Omental fat pad (tissue), 4 donors: ENCODE data around the gene SPAG5. TPM values are rescaled to one million over a fixed set of nuclear protein-coding genes. Genes with fewer than 3 reads are reported as not detected.

Source experiments
- ATAC-seq: fragments of 150-250 bp; one replicate; pipeline ENCODE4 v1.9.1; 2016; ENCODE audit warnings: mild to moderate bottlenecking, moderate library complexity; ENCODE audit not compliant: low FRiP score
- DNase-seq: peaks from one replicate; pipeline ENCODE4 v3.0.0-alpha.2; 2019; ENCODE audit warnings: low spot score
- total RNA-seq, 4 donors: library from RNA; depleted of rRNA; stranded (reverse); fragments of >200 nt; gene quantifications; one replicate each; pipeline ENCODE4 v1.1.0, GENCODE V29; 2016
- TF ChIP-seq, protein P1 (sequence below), 3 donors: fragments of 450-650 bp; IDR thresholded peaks; one replicate each; pipeline ENCODE4 v1.5.1; 2016 to 2017; ENCODE audit warnings: antibody characterized with exemption in 3 of 3, mild to moderate bottlenecking in 3 of 3, moderate library complexity in 2 of 3

The SPAG5 gene
- 10 to 100 TPM in 1 of 4 donors, 1 to 10 TPM in 2, under 1 TPM in 1; 0.50 to 12.0 (median 4.5) TPM for total RNA-seq

GRCh38 chr17:28598799-28599310, at the start of gene SPAG5:
SPAG5 (minus strand) TSS chr17:28599025; CDS start chr17:28598946, 79 bp downstream.
- TF ChIP-seq, protein P1, sequence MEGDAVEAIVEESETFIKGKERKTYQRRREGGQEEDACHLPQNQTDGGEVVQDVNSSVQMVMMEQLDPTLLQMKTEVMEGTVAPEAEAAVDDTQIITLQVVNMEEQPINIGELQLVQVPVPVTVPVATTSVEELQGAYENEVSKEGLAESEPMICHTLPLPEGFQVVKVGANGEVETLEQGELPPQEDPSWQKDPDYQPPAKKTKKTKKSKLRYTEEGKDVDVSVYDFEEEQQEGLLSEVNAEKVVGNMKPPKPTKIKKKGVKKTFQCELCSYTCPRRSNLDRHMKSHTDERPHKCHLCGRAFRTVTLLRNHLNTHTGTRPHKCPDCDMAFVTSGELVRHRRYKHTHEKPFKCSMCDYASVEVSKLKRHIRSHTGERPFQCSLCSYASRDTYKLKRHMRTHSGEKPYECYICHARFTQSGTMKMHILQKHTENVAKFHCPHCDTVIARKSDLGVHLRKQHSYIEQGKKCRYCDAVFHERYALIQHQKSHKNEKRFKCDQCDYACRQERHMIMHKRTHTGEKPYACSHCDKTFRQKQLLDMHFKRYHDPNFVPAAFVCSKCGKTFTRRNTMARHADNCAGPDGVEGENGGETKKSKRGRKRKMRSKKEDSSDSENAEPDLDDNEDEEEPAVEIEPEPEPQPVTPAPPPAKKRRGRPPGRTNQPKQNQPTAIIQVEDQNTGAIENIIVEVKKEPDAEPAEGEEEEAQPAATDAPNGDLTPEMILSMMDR (IDR thresholded peaks at IDR 0.05): no peak
- ATAC-seq (peak; percentile 99), DNase-seq (peak; percentile 84)

DNA sequence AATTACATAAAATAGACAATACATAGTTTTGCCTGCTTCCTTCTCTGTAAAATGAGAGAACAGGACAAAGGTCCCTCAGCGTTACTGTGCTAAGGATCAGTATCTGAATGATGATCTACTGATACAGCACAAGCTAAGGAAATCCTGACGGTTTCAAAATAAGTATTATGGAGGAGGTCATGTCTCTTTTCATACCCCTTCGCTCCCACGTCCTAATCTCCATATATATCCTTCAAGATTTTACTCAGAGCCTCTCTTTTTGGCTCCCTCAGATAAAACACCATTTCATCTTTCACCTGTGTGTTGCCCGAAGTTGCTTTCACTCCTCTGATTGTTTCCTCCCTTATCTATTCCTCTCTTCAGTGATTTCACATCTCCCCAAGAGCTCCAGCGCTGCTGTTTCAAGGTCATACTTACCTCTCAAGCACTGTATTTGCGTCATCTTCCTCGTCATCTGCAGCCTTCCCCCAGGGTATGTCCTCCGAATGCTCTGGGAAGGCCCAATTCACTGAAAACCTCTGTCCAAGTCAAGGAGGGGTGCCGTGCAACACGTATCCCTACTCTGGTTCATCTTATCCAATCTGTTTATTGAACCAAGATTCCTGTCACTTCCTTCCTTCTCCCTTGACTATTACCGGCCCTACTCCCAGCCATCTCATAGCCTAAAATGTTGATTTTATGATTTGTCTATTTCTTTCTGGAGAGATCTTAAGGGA, 47.4 kb upstream of the SPAG5 start:
- no peak for ATAC-seq
- DNase-seq: no peak
- TF ChIP-seq, protein P1 (IDR thresholded peaks at IDR 0.05): no peak

- ATAC-seq (no peak), DNase-seq (no peak)
- TF ChIP-seq, protein P1 (IDR thresholded peaks at IDR 0.05): no peak
Measured at GRCh38 chr17:28645576-28645939, 46.7 kb upstream of the SPAG5 start.

- DNase-seq: peak; percentile 72
- ATAC-seq: peak; percentile 99
- TF ChIP-seq, protein P1 (IDR thresholded peaks at IDR 0.05): no peak
Measured at GRCh38 chr17:28644787-28645575, 46.2 kb upstream of the SPAG5 start, which contains the start of gene BLTP2. BLTP2 (minus strand) TSS chr17:28645158; CDS start chr17:28645056, 102 bp downstream.

DNA sequence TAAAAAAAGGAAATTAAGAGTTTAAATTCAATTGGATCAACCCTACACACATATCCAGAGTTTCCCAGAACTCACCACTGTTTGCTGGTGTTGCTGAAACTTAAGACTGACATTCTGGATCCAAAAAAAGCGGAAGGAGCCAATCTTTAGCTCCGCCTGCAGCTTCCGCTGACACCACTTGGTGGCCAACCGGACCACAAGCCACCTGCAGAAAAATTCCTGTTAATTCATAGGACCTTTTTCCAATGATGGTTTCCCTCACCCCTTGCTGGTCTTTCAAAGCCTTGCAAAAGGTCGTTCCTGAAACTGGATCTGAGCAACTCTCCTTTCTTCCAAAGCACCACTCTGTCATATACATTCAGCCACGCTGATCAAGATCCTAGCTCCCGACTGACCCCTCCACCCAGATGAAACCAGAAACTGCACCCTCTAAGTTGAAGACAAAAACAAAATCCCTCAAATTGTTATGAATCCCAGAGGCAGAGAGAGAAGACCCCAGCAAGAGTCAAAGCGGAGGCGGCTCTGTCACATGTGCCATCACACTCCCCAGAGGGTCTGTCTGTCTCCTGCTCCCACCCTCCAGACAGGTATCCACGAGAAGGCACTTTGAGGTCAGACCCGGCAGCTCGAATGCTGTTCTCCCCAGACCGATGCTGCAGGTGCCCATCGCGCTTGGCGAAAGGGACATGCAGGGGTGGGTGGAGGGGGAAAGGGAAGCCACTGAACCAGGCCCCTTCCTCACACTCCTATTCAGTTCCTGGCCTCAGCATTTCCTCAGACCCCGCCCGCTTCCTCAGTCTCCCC, 45.4 kb upstream of the SPAG5 start:
- ATAC-seq (peak; percentile 19), DNase-seq (no peak)

DNA sequence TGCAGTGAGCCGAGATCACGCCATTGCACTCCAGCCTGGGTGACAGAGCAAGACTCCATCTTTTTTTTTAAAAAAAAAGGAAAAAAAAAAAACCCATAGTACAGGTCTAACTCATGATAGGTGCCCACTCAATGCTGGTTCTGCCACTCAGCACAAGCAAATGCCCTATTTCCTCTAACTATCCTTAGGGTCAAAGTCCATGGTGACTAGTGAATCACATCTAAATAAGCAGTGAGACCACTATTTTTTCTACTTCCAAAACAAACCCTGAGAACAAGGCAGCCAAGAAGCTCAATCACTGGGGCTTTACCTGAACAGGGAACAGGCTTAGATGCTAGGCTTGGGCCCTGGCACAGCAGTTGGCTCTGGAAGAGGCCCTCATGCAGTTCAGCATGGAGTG, 42.8 kb upstream of the SPAG5 start:
- TF ChIP-seq, protein P1 (IDR thresholded peaks at IDR 0.05): no peak
- ATAC-seq (no peak), DNase-seq (no peak)

More for the DNA sequence above, 45.4 kb upstream of the SPAG5 start:
- TF ChIP-seq, protein P1 (IDR thresholded peaks at IDR 0.05): no peak
